ENCODE data around the gene ICAM4. TPM values are rescaled to one million over a fixed set of nuclear protein-coding genes. Genes with fewer than 3 reads are reported as not detected.
"Not testable (repeated sequence)": the region's sequence is repeated elsewhere in the genome, so short reads cannot be mapped to it uniquely, and the experiment has no call there.

The ICAM4 gene
- total and polyA plus RNA-seq, 8 donors: 0.56 to 1.9 (median 0.85) TPM; not detected in 5

DNA sequence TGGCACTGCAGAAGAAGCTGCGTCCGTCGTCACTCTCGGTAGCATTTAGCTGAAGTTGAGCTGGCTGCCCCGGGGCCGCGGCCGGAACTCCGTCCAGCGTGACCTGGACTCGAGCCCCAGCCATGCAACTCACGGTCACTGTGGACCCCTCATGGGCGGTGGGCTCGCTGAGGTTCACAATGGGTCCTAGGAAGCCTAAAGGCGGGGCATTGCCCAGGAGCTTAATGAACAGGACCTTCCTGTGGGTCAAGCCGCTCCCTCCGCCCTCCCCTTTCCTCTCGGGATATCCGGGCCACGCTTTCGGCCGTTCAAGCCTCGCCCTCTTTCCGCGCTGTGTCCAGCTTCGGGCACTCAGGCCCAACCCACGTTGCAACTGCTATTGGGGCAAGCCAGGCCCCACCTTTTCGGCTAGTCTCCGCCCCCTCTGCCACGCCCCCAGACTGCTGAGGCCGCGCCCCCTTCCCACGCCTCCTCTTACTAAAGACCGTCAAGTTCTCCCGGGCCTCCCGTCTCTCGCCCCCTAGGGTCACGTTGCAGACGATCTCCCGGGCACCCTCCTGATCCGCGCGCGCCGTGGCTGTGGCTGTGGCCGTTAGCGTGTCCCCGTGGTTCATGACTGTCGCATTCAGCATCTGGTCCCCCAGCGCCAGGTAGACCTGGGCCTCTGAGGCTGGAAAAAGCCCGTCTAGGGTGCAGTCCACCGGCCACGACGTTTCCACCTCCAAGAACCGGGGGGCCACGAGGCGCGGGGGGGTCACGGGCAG lies 48.0 kb downstream of the ICAM4 start:
- intact Hi-C loops (cut with DNase I; ENCODE audit: low total_unique reads): no loop called here
- H3K9me3 ChIP-seq: no peaks in the 10 kb centered on the region
- H3K27me3 ChIP-seq: no peaks in the 10 kb centered on the region
- TF ChIP-seq EP300 (IDR thresholded peaks at IDR 0.05) (no peak), POLR2AphosphoS5 (IDR thresholded peaks at IDR 0.05) (peak; percentile 60 to 92 (median 68))
- TF ChIP-seq, protein P1, sequence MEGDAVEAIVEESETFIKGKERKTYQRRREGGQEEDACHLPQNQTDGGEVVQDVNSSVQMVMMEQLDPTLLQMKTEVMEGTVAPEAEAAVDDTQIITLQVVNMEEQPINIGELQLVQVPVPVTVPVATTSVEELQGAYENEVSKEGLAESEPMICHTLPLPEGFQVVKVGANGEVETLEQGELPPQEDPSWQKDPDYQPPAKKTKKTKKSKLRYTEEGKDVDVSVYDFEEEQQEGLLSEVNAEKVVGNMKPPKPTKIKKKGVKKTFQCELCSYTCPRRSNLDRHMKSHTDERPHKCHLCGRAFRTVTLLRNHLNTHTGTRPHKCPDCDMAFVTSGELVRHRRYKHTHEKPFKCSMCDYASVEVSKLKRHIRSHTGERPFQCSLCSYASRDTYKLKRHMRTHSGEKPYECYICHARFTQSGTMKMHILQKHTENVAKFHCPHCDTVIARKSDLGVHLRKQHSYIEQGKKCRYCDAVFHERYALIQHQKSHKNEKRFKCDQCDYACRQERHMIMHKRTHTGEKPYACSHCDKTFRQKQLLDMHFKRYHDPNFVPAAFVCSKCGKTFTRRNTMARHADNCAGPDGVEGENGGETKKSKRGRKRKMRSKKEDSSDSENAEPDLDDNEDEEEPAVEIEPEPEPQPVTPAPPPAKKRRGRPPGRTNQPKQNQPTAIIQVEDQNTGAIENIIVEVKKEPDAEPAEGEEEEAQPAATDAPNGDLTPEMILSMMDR (IDR thresholded peaks at IDR 0.05): no peak
- DNase-seq: peak; percentile 96 to 97
- H3K27ac ChIP-seq: peak overlapping the region; percentile 88 to 96 (median 90)
- WGBS, 5 donors: 12 to 34% (median 16%) methylated on average over 18 to 59 of the region's 59 CpGs
- peaks cover 8 to 15% (median 9%) of the 10 kb centered on the region in 4 donors for H3K36me3 ChIP-seq
- peak overlapping the region; percentile 81 to 83 (median 82) for H3K4me3 ChIP-seq
- H3K4me1 ChIP-seq: peaks cover 17 to 41% (median 39%) of the 10 kb centered on the region in 4 donors

DNA sequence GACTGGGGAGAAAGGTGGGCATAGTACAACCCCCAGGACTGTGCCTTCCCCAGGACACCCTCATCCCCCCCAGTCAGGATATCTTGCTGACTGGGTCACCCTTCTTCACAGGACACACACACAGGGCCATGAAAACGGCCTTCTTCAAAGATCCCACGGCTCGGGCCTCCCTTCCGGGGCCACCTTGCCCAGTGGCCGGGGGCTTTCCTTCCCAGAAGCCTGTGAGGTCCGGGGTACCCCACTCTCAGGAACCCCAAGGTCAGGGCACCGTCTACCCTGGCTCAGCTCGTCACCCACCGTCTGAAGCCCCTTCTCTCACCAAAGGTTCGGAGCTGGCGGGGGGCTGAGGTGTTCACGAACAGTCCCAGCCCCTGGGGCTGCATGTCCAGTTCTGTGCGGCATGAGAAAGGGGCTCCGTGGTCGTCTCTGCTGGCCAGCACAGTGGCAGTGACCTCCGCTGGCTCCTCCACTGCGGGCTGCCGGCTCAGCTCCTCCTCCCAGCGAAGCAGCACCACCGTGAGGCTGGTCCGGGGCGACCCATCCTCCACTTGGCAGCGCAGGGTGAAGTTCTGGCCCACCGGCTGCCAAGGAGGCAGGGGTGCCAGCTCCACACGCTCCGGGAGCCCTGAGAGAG lies 48.7 kb downstream of the ICAM4 start:
- H3K4me1 ChIP-seq: peaks cover 17 to 43% (median 39%) of the 10 kb centered on the region in 4 donors
- TF ChIP-seq, protein P1 (IDR thresholded peaks at IDR 0.05): no peak
- no peak for TF ChIP-seq POLR2A (IDR thresholded peaks at IDR 0.05)
- no peak for TF ChIP-seq EP300 (IDR thresholded peaks at IDR 0.05)
- no peak for TF ChIP-seq POLR2AphosphoS5 (IDR thresholded peaks at IDR 0.05)
- H3K27me3 ChIP-seq: no peaks in the 10 kb centered on the region
- 55 to 64% (median 61%) methylated on average over 15 to 26 of the region's 26 CpGs for WGBS, 5 donors
- intact Hi-C loops (cut with DNase I; ENCODE audit: low total_unique reads): no loop called here
- peaks cover 1 to 8% (median 2%) of the 10 kb centered on the region in 4 donors for H3K36me3 ChIP-seq
- no peaks in the 10 kb centered on the region for H3K9me3 ChIP-seq
- peak overlapping the region in 3 of 4 donors; percentile 81 to 83 (median 82) for H3K4me3 ChIP-seq
- DNase-seq: peak in 1 of 2 donors; percentile 21
- peak overlapping the region; percentile 6 to 96 (median 88) for H3K27ac ChIP-seq

DNA sequence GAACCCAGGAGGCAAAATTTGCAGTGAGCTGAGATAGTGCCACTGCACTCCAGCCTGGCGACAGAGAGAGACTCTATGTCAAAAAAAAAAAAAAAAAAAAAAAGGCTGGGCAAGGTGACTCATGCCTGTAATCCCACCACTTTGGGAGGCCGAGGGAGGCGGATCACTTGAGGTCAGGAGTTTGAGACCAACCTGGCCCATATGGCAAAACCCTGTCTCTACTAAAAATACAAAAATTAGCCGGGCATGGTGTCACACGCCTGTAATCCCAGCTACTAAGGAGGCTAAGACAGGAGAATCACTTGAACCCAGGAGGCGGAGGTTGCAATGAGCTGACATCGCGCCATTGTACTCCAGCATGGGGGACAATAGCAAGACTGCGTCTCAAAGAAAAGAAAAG lies 50.0 kb downstream of the ICAM4 start:
- peaks cover 17 to 40% (median 35%) of the 10 kb centered on the region in 4 donors for H3K4me1 ChIP-seq
- H3K9me3 ChIP-seq; H3K36me3 ChIP-seq; H3K27ac ChIP-seq; H3K27me3 ChIP-seq; intact Hi-C loops (cut with DNase I; ENCODE audit: low total_unique reads); DNase-seq; H3K4me3 ChIP-seq: not testable (repeated sequence)
- 91 to 94% (median 93%) methylated on average over 9 of the region's 9 CpGs for WGBS, 5 donors

Small RNAs within 50 kb of the gene (small RNA-seq; reads per million reads assigned to genes)
- gene AC011511.1 (0 reads per million in 4 donors), gene AC011511.4 (0 reads per million in 4 donors)

Other genes starting within 250 kb of the ICAM4 start
- gene SHFL, start 200.6 kb upstream of the ICAM4 start, total RNA-seq: 10 to 100 TPM in 4 of 5 donors, 1 to 10 TPM in 1; 7.0 to 62.0 (median 21.4) TPM
- gene SHFL, start 200.6 kb upstream of the ICAM4 start, polyA plus RNA-seq: 10 to 100 TPM; 25.3 to 34.1 (median 25.7) TPM
- 1 to 10 TPM in 2 of 5 donors, not detected in 3; 5.1 to 5.2 TPM for gene ANGPTL6, start 184.3 kb upstream of the ICAM4 start, total RNA-seq
- gene ANGPTL6, start 184.3 kb upstream of the ICAM4 start, polyA plus RNA-seq: 1 to 10 TPM in 1 of 3 donors, under 1 TPM in 2; 0.68 to 2.3 (median 0.75) TPM
- gene PPAN, start 180.6 kb upstream of the ICAM4 start, total RNA-seq: 10 to 100 TPM in 4 of 5 donors, 1 to 10 TPM in 1; 1.2 to 39.7 (median 20.4) TPM
- 10 to 100 TPM; 33.8 to 52.3 (median 41.4) TPM for gene PPAN, start 180.6 kb upstream of the ICAM4 start, polyA plus RNA-seq
- 10 to 100 TPM in 2 of 5 donors, 1 to 10 TPM in 3; 1.8 to 24.8 (median 3.2) TPM for gene P2RY11, start 175.3 kb upstream of the ICAM4 start, total RNA-seq
- gene P2RY11, start 175.3 kb upstream of the ICAM4 start, polyA plus RNA-seq: 1 to 10 TPM; 4.9 to 7.8 (median 5.1) TPM
- 100 to 1,000 TPM; 144 to 324 (median 252) TPM for gene EIF3G, start 167.1 kb upstream of the ICAM4 start, total RNA-seq
- gene EIF3G, start 167.1 kb upstream of the ICAM4 start, polyA plus RNA-seq: 100 to 1,000 TPM; 206 to 324 (median 225) TPM
- 10 to 100 TPM; 32.1 to 92.0 (median 58.9) TPM for gene DNMT1, start 92.0 kb upstream of the ICAM4 start, total RNA-seq
- 10 to 100 TPM; 16.6 to 29.3 (median 23.2) TPM for gene DNMT1, start 92.0 kb upstream of the ICAM4 start, polyA plus RNA-seq
- 10 to 100 TPM in 1 of 5 donors, 1 to 10 TPM in 1, under 1 TPM in 2, not detected in 1; 0.29 to 11.7 (median 5.1) TPM for gene S1PR2, start 55.6 kb upstream of the ICAM4 start, total RNA-seq
- 1 to 10 TPM; 2.4 to 2.9 (median 2.7) TPM for gene S1PR2, start 55.6 kb upstream of the ICAM4 start, polyA plus RNA-seq
- 100 to 1,000 TPM in 1 of 5 donors, 10 to 100 TPM in 4; 16.1 to 314 (median 58.4) TPM for gene MRPL4, start 34.7 kb upstream of the ICAM4 start, total RNA-seq
- 10 to 100 TPM; 48.7 to 53.1 (median 51.8) TPM for gene MRPL4, start 34.7 kb upstream of the ICAM4 start, polyA plus RNA-seq
- 10 to 100 TPM in 2 of 5 donors, 1 to 10 TPM in 3; 2.3 to 15.6 (median 8.7) TPM for gene ICAM1, start 15.8 kb upstream of the ICAM4 start, total RNA-seq
- 1 to 10 TPM; 7.9 to 9.5 (median 8.8) TPM for gene ICAM1, start 15.8 kb upstream of the ICAM4 start, polyA plus RNA-seq
- gene ICAM5, start 3.0 kb downstream of the ICAM4 start, total RNA-seq: under 1 TPM in 1 of 5 donors, not detected in 4; 0.45 TPM
- gene ICAM5, start 3.0 kb downstream of the ICAM4 start, polyA plus RNA-seq: under 1 TPM in 2 of 3 donors, not detected in 1; 0.12 to 0.50 TPM
- gene ZGLP1, start 22.9 kb downstream of the ICAM4 start, total RNA-seq: 1 to 10 TPM in 2 of 5 donors, not detected in 3; 2.2 to 2.3 TPM
- 1 to 10 TPM; 3.7 to 8.6 (median 4.3) TPM for gene ZGLP1, start 22.9 kb downstream of the ICAM4 start, polyA plus RNA-seq
- gene FDX2, start 29.1 kb downstream of the ICAM4 start, total RNA-seq: 10 to 100 TPM in 2 of 5 donors, 1 to 10 TPM in 1, under 1 TPM in 1, not detected in 1; 0.89 to 54.3 (median 14.9) TPM
- gene FDX2, start 29.1 kb downstream of the ICAM4 start, polyA plus RNA-seq: 10 to 100 TPM; 28.8 to 32.9 (median 29.5) TPM
- gene RAVER1, start 46.6 kb downstream of the ICAM4 start, total RNA-seq: 10 to 100 TPM in 4 of 5 donors, 1 to 10 TPM in 1; 7.5 to 74.7 (median 21.4) TPM
- gene RAVER1, start 46.6 kb downstream of the ICAM4 start, polyA plus RNA-seq: 1 to 10 TPM; 3.3 to 9.3 (median 7.2) TPM
- 10 to 100 TPM in 1 of 5 donors, 1 to 10 TPM in 3, not detected in 1; 3.5 to 17.1 (median 7.4) TPM for gene ICAM3, start 52.7 kb downstream of the ICAM4 start, total RNA-seq
- 10 to 100 TPM in 1 of 3 donors, 1 to 10 TPM in 2; 8.5 to 10.5 (median 10.0) TPM for gene ICAM3, start 52.7 kb downstream of the ICAM4 start, polyA plus RNA-seq
- gene TYK2, start 93.6 kb downstream of the ICAM4 start, total RNA-seq: 100 to 1,000 TPM in 4 of 5 donors, 10 to 100 TPM in 1; 45.2 to 365 (median 314) TPM
- 100 to 1,000 TPM in 2 of 3 donors, 10 to 100 TPM in 1; 88.8 to 144 (median 107) TPM for gene TYK2, start 93.6 kb downstream of the ICAM4 start, polyA plus RNA-seq
- gene CDC37, start 116.6 kb downstream of the ICAM4 start, total RNA-seq: 100 to 1,000 TPM in 4 of 5 donors, 10 to 100 TPM in 1; 84.3 to 390 (median 174) TPM
- 100 to 1,000 TPM; 145 to 179 (median 164) TPM for gene CDC37, start 116.6 kb downstream of the ICAM4 start, polyA plus RNA-seq
- gene PDE4A, start 133.6 kb downstream of the ICAM4 start, total RNA-seq: 10 to 100 TPM in 2 of 5 donors, 1 to 10 TPM in 3; 2.3 to 30.7 (median 8.9) TPM
- gene PDE4A, start 133.6 kb downstream of the ICAM4 start, polyA plus RNA-seq: 10 to 100 TPM in 2 of 3 donors, 1 to 10 TPM in 1; 5.0 to 12.9 (median 11.0) TPM
- 10 to 100 TPM; 15.8 to 84.9 (median 24.6) TPM for gene KEAP1, start 216.4 kb downstream of the ICAM4 start, total RNA-seq
- gene KEAP1, start 216.4 kb downstream of the ICAM4 start, polyA plus RNA-seq: 10 to 100 TPM; 49.6 to 88.1 (median 52.3) TPM
- under 1 TPM in 1 of 5 donors, not detected in 4; 0.73 TPM for gene S1PR5, start 230.5 kb downstream of the ICAM4 start, total RNA-seq
- 10 to 100 TPM in 1 of 3 donors, under 1 TPM in 1, not detected in 1; 0.19 to 13.3 TPM for gene S1PR5, start 230.5 kb downstream of the ICAM4 start, polyA plus RNA-seq

Measured in stomach (tissue), 9 donors.